ENCODE measurements around the gene RFTN2.
A peak's percentile ranks its signal among the peaks of the same experiment; 100 is the strongest.
"Not testable (repeated sequence)": the region's sequence is repeated elsewhere in the genome, so short reads cannot be mapped to it uniquely, and the experiment has no call there.

Gene RFTN2

DNA sequence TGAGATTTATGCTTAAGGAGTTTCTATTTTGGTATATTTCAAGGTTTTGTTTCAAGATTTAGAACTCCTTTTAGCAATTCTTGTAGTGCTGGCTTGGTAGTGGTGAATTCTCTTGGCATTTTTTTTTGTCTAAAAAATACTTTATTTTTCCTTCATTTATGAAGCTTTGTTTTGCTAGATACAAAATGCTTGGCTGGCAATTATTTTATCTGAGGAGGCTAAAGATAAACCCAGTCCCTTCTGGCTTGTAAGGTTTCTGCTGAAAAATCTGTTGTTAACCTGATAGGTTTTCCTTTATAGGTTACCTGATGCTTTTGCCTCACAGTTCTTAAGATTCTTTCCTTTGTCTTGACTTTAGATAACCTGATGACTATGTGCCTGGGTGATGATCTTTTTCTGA is 24.3 kb upstream of the RFTN2 start:
- H3K27ac Mint-ChIP-seq, H3K4me3 Mint-ChIP-seq, H3K9me3 Mint-ChIP-seq, ATAC-seq, H3K27me3 Mint-ChIP-seq, DNase-seq: not testable (repeated sequence)
- H3K4me1 Mint-ChIP-seq: peaks cover 27% of the 10 kb centered on the region

DNA sequence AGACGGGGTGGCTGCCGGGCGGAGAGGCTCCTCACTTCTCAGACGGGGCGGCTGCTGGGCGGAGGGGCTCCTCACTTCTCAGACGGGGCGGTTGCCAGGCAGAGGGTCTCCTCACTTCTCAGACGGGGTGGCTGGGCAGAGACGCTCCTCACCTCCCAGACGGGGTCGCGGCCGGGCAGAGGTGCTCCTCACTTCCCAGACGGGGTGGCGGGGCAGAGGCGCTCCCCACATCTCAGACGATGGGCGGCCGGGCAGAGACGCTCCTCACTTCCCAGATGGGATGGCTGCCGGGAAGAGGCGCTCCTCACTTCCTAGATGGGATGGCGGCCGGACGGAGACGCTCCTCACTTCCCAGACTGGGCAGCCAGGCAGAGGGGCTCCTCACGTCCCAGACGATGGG is 21.2 kb upstream of the RFTN2 start:
- not testable (repeated sequence) for DNase-seq, H3K9me3 Mint-ChIP-seq, H3K4me3 Mint-ChIP-seq, ATAC-seq, H3K27me3 Mint-ChIP-seq, H3K27ac Mint-ChIP-seq
- peaks cover 21% of the 10 kb centered on the region for H3K4me1 Mint-ChIP-seq

DNA sequence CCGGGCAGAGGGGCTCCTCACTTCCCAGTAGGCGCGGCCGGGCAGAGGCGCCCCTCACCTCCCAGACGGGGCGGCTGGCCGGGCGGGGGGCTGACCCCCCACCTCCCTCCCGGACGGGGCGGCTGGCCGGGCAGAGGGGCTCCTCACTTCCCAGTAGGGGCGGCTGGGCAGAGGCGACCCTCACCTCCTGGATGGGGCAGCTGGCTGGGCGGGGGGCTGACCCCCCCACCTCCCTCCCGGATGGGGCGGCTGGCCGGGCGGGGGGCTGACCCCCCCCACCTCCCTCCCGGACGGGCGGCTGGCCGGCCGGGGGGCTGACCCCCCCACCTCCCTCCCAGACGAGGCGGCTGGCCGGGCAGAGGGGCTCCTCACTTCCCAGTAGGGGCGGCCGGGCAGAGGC is 20.6 kb upstream of the RFTN2 start:
- not testable (repeated sequence) for H3K27ac Mint-ChIP-seq, DNase-seq, H3K27me3 Mint-ChIP-seq, ATAC-seq, H3K9me3 Mint-ChIP-seq, H3K4me3 Mint-ChIP-seq
- H3K4me1 Mint-ChIP-seq: peaks cover 15% of the 10 kb centered on the region

DNA sequence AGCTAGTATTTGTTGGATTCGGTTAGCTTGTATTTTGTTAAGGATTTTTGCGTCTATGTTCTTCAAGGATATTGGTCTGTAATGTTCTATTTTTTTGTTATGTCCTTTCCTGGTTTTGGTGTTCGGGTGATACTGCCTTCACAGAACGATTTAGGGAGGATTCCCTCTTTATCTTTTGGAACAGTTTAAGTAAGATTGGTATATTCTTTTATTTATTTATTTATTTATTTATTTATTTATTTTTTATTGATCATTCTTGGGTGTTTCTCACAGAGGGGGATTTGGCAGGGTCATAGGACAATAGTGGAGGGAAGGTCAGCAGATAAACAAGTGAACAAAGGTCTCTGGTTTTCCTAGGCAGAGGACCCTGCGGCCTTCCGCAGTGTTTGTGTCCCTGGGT is 19.8 kb upstream of the RFTN2 start:
- not testable (repeated sequence) for H3K27ac Mint-ChIP-seq, DNase-seq, ATAC-seq, H3K4me3 Mint-ChIP-seq, H3K9me3 Mint-ChIP-seq, H3K4me1 Mint-ChIP-seq, H3K27me3 Mint-ChIP-seq

DNA sequence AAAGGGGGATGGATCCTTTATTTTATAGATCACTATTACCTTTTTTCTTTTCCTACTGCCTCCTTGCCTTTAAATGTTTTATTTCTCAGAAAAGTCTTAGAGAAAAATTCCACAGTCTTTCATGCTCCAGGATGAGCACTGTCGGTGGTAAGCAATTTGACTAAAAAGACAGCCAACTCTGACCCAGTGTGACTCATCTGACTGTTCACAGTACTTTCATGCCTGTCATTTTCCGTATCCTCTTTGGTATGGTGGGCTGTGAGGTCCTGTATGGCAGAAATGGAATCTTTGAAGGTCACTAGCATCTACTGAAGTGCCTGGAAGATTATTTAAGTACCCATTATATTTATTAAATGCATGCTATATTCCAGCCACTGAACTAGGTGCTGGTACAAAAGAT is 2.1 kb upstream of the RFTN2 start:
- Mint-ChIP-seq H3K4me1 (peaks cover 14% of the 10 kb centered on the region), H3K9me3 (no peaks in the 10 kb centered on the region), H3K4me3 (no peak overlapping the region), H3K27ac (no peak overlapping the region), H3K27me3 (peaks cover 1% of the 10 kb centered on the region)
- ATAC-seq (no peak), DNase-seq (no peak)

DNA sequence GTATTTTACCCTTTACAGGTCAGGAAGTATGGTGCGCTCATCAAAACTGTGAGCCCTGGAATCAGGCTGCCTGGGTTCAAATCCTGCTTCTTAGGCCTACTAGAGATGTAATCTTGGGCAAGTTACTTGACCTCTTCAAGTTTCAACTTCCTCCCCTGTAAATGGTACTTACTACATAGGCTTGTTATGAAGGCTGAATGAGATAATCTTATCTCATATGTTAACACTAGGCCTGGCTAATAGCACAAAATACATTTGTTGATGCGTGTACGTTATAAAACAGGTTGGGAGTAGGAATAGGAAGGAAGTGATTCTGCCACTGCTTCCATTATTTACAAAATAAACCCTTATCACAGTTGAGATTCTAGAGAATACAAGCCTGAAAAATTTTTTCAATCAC is 1.7 kb upstream of the RFTN2 start:
- Mint-ChIP-seq H3K9me3 (no peaks in the 10 kb centered on the region), H3K27me3 (no peaks in the 10 kb centered on the region), H3K4me3 (no peak overlapping the region), H3K4me1 (peaks cover 14% of the 10 kb centered on the region), H3K27ac (no peak overlapping the region)
- no peak for ATAC-seq
- no peak for DNase-seq

DNA sequence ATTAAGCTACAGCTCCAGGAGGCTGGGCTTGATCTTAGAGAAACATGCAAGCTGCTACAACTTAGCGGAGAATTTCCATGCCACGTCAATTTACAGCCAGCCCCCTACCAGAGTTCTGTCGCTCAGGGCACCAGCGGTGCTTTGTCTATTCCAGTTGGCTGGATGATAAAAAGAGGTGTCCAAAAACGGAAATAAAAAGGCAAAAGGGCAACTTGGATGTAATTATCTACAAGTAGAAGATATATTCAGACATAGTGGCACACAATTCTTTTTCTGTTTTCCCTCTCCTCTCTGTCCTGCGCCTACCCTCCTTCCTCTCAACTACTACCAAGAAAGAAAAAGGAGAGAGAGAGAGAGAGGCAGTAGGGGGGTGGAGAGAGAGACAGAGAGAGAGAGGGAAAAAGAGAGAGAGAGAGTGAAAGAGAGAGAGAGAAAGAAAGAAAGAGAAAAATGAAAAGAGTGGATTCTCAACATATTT is 363 bp upstream of the RFTN2 start:
- Mint-ChIP-seq H3K9me3 (no peaks in the 10 kb centered on the region), H3K4me3 (no peak overlapping the region), H3K4me1 (peaks cover 14% of the 10 kb centered on the region), H3K27me3 (no peaks in the 10 kb centered on the region), H3K27ac (no peak overlapping the region)
- ATAC-seq (no peak), DNase-seq (no peak)

DNA sequence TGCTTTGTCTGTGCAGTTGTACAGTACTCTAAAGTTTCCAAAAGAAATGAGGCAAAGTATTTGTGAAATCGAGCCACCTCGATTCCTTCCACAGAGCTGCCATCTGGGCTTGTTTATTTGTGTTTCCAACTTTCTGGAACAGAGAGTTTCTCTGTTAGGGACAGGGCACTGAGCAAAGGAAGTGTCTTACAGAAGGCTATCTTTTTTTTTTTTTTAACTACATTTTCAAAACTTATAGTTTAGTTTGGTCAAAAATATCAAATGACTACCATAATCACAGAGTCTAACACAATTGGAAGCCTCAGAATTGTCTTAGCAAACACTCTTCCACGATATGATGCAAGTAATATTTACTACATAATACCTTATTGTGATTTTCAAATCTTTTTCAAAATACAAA is 796 bp downstream of the RFTN2 start:
- DNase-seq (no peak), ATAC-seq (no peak)
- peaks cover 14% of the 10 kb centered on the region for H3K4me1 Mint-ChIP-seq
- no peaks in the 10 kb centered on the region for H3K9me3 Mint-ChIP-seq
- no peak overlapping the region for H3K27ac Mint-ChIP-seq
- H3K27me3 Mint-ChIP-seq: no peaks in the 10 kb centered on the region
- no peak overlapping the region for H3K4me3 Mint-ChIP-seq

DNA sequence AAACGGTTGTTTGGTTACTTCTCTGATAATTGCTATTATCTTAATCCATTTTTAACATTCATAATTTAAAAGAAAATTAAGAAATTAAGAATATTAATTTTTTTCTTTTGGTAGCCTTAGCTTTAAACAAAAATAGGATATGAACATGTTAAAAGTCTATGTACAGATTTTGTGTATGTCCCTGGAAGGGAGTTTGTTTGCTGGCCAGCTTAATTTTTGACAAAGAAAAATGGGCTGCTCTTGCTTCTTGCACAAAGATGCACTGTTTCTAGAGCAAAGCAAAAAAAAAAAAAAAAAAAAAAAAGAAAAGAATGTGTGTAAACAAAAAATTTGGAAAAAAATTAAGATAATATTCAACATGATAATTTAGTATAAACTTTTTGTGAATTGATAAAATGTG is 1.3 kb downstream of the RFTN2 start:
- Mint-ChIP-seq H3K4me3 (no peak overlapping the region), H3K9me3 (no peaks in the 10 kb centered on the region), H3K27me3 (no peaks in the 10 kb centered on the region), H3K4me1 (peaks cover 17% of the 10 kb centered on the region), H3K27ac (no peak overlapping the region)
- no peak for DNase-seq
- ATAC-seq: no peak

DNA sequence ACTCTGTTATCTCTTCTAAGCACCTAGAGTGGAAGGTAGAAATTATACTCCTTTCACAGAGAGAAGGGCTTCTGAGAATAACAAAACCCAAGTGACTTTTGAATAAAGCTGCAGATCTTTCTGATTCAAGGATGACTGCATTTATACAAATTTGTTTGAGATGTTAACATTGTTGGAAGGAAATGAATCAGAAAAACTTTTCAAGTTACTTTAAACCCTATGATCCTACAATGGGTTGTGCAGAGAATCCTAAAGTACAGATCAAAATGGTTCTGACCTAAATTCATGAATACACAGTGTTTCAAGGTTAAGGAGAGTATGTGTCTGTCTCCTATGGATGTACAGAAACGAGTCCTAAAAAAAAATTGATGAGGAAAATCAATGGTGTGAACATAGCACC is 1.8 kb downstream of the RFTN2 start:
- Mint-ChIP-seq H3K27ac (no peak overlapping the region), H3K4me3 (no peak overlapping the region), H3K27me3 (no peaks in the 10 kb centered on the region), H3K9me3 (no peaks in the 10 kb centered on the region), H3K4me1 (peaks cover 20% of the 10 kb centered on the region)
- ATAC-seq (no peak), DNase-seq (no peak)

DNA sequence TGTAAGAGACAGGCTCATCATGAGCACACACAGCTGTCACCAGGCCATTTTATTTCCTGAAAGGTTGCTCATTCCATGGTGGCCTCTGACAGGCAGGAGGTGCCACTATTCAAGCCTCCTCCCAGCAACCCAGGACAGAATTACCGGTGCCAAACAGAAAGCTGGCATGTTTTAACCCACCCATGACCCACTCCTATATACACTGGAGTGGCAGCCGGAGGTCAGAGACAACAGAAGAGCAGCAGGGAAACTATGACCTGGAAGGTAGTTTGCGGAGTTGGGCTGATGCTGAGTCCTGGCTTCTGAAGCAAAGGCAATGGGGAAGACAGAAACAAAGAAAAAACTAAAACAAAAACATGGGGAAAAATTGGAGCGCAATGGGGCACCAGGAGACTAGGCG is 2.3 kb downstream of the RFTN2 start:
- no peak overlapping the region for H3K4me3 Mint-ChIP-seq
- DNase-seq (no peak), ATAC-seq (no peak)
- H3K27ac Mint-ChIP-seq: no peak overlapping the region
- H3K9me3 Mint-ChIP-seq: no peaks in the 10 kb centered on the region
- no peaks in the 10 kb centered on the region for H3K27me3 Mint-ChIP-seq
- H3K4me1 Mint-ChIP-seq: peaks cover 20% of the 10 kb centered on the region

DNA sequence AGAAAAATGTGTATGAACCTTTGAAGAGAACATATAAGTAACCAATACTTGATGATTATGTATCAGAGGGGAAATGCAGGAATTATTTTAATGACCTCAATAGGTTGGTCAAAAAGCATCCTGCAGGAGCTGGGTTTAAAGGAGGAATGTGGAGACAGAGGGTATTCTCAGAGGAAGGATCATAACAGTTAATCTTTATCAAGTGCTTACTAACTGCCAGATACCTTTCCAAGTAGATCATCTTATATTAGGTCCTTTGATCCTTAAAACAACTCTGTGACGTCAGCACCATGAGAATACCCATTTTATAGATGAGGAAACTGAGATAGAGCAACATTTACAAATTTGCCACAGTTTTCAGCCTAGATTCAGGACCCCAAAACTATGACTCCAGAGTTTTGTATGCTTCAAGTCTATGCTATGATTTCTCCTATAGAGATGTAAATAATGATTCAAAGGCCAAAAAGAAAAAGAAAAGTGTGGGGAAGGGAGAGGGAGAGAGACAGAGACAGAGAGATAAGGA is 3.0 kb downstream of the RFTN2 start:
- Mint-ChIP-seq H3K9me3 (peaks cover 3 to 4% of the 10 kb centered on the region in 2 donors), H3K27me3 (no peaks in the 10 kb centered on the region), H3K4me1 (peaks cover 17% of the 10 kb centered on the region), H3K27ac (no peak overlapping the region), H3K4me3 (no peak overlapping the region)
- ATAC-seq (no peak), DNase-seq (no peak)

DNA sequence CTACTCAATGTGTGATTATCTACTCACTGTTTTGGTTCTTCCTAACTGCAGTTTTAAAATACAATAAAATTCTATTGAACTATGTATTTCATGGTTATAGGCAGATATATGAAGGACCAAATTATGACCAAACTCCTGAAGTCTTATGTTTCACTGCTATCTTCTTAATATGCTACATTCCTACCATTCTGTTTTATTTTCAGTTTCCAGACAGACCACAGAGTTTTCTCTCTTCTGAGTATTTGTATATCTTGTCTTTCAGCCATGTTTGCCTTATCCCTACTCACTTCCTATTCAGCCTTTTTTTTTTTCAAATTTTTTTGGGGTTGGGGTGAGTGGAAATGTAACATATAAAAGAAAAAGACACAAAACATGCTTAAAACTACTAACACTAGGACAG is 6.3 kb downstream of the RFTN2 start:
- Mint-ChIP-seq H3K27me3 (no peaks in the 10 kb centered on the region), H3K9me3 (peaks cover 12 to 24% of the 10 kb centered on the region in 2 donors), H3K4me3 (no peak overlapping the region), H3K27ac (no peak overlapping the region), H3K4me1 (peaks cover 6% of the 10 kb centered on the region)
- DNase-seq (no peak), ATAC-seq (no peak)

DNA sequence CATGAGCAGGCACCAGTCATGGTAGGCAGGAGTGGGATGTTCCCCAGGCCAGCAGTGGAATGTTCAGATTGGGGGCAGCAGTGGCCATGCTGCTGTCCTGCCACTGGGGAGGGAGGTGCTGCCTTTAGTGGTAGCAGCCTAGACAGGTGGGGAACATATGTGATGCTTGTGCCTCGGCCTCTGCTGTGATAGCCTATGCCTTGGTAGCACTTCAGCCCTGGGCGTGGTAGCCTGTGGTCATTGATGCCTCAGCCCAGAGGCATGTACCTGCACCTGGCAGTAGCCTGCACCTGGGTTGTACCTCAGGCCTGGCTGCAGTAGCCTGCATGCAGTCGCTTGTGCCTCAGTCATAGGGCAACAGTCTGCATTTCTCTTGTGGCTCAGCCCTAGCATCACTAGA is 7.1 kb downstream of the RFTN2 start:
- no peak overlapping the region for H3K4me3 Mint-ChIP-seq
- no peak for ATAC-seq
- peaks cover 6% of the 10 kb centered on the region for H3K4me1 Mint-ChIP-seq
- no peak for DNase-seq
- H3K27ac Mint-ChIP-seq: no peak overlapping the region
- H3K9me3 Mint-ChIP-seq: peaks cover 12 to 24% of the 10 kb centered on the region in 2 donors
- H3K27me3 Mint-ChIP-seq: no peaks in the 10 kb centered on the region

DNA sequence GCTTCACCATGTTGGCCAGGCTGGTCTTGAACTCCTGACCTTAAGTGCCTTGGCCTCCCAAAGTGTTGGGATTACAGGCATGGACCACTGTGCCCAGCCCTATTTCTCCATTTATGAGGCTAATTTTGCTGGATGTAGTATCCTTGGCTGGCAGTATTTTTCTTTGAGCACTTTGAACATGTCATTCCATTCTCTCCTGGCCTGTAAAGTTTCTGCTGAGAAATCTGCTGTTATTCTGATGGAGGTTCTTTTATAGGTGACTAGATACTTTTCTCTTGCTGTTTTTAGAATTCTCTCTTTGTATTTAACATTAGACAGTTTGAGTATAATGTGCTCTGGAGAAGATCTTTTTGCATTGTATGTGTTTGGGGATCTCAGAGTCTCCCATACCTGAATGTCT is 9.1 kb downstream of the RFTN2 start:
- Mint-ChIP-seq H3K9me3 (peaks cover 12 to 24% of the 10 kb centered on the region in 2 donors), H3K27me3 (no peaks in the 10 kb centered on the region), H3K4me3 (no peak overlapping the region), H3K27ac (no peak overlapping the region), H3K4me1 (peaks cover 6% of the 10 kb centered on the region)
- no peak for DNase-seq
- ATAC-seq: no peak

DNA sequence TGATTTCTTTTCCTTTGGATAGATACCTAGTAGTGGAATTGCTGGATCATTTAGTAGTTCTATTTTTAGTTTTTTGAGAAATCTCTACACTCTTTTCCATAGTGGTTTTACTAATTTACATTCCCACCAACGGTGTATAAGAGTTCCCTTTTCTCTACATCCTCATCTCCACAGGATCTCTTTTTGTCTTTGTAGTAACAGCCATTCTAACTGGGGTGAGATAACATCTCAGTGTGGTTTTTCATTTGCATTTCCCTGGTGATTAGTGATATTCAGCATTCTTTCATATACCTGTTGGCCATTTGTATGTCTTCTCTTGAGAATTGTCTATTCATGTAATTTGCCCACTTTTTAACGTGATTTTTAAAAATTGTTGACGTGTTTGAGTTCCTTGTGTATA is 13.8 kb downstream of the RFTN2 start:
- peaks cover 5 to 12% of the 10 kb centered on the region in 2 donors for H3K9me3 Mint-ChIP-seq
- no peak overlapping the region for H3K4me3 Mint-ChIP-seq
- H3K27ac Mint-ChIP-seq: no peak overlapping the region
- no peaks in the 10 kb centered on the region for H3K27me3 Mint-ChIP-seq
- no peaks in the 10 kb centered on the region for H3K4me1 Mint-ChIP-seq
- DNase-seq (no peak), ATAC-seq (no peak)

DNA sequence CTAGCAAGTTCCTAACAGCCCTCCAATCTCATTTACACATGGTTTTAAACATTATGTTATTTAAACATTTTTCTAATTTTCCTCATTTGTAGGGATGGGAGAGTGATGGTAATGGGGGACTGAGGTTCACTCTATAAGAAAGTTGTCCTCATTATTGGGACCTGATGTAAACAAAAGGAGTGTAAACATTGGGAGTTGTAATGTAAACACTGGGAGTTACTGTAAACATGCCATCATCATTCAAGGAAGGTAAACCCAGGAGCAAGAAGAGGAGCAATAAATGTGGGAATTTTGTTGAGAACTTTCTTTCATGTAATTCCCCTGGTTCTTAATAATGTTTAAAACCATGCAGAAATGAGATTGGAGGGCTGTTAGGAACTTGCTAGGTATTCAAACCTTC is 17.8 kb downstream of the RFTN2 start:
- ATAC-seq (no peak), DNase-seq (no peak)
- Mint-ChIP-seq H3K4me3 (no peak overlapping the region), H3K27ac (peak overlapping the region in 1 of 2 donors; percentile 11), H3K27me3 (no peaks in the 10 kb centered on the region), H3K9me3 (no peaks in the 10 kb centered on the region), H3K4me1 (no peaks in the 10 kb centered on the region)

All from stimulated activated naive CD8-positive, alpha-beta T cell treated with anti-CD3 and anti-CD28 coated beads, Interleukin-15, amount 100 ng/mL, for 72 hours (primary cell).